SK-N-SH (cell line): ENCODE measurements around the gene LSM14A. TPM values are rescaled to one million over a fixed set of nuclear protein-coding genes. Genes with fewer than 3 reads are reported as not detected.

ENCODE experiments used
- CTCF ChIA-PET: fragments of 300-600, 350-600 bp; formaldehyde crosslinking; extraction: SDS; loops from one replicate; lab custom pipeline; 2021; lab: Yijun Ruan, JAX
- POLR2A ChIA-PET: fragments of 350-600 bp; sonication (Branson Sonifier 250); formaldehyde crosslinking; extraction: SDS; loops from one replicate; lab custom pipeline; 2020; ENCODE audit warnings: antibody characterized with exemption, inconsistent platforms; lab: Yijun Ruan, JAX
- DNase-seq: peaks from one replicate; pipeline ENCODE4 v3.0.0; 2012
- H2AFZ ChIP-seq: fragments of 200-600 bp; sonication (generic); 2 replicates; pipeline ENCODE4 v1.8.1; 2016; ENCODE audit warnings: antibody characterized with exemption, mild to moderate bottlenecking, low read depth
- H3F3A ChIP-seq: fragments of 200-600 bp; sonication (generic); replicated peaks from 2 replicates; pipeline ENCODE3; 2016; ENCODE audit warnings: antibody characterized with exemption, mild to moderate bottlenecking; ENCODE audit not compliant: insufficient read depth
- H3K27ac ChIP-seq, 2 experiments: fragments of 200-500 bp in 1 of 2; fragments of 200-600 bp in 1 of 2; sonication (Bioruptor generic) in 1 of 2; sonication (generic), shearing (Covaris generic) in 1 of 2; 2 replicates each; pipeline versions ENCODE4 v1.5.1 to v1.6.1; 2014 to 2016; ENCODE audit warnings: low read depth in 2 of 2, inconsistent platforms in 1 of 2, low read length in 1 of 2, mild to moderate bottlenecking in 1 of 2, mixed read lengths in 1 of 2
- H3K27me3 ChIP-seq: fragments of 200-600 bp; sonication (generic), shearing (Covaris generic); 2 replicates; pipeline ENCODE4 v1.6.1; 2016; ENCODE audit warnings: mixed run types; ENCODE audit not compliant: insufficient read depth
- H3K36me3 ChIP-seq, 2 experiments: fragments of 200-500 bp in 1 of 2; fragments of 200-600 bp in 1 of 2; sonication (Bioruptor generic) in 1 of 2; sonication (generic) in 1 of 2; replicated peaks in 1 of 2; 2 replicates each; pipeline versions ENCODE3 to v1.5.1; 2014 to 2016; ENCODE audit warnings: low read length in 1 of 2, mild to moderate bottlenecking in 1 of 2; ENCODE audit not compliant: insufficient read depth in 2 of 2, control insufficient read depth in 1 of 2
- H3K4me1 ChIP-seq, 2 experiments: fragments of 200-500 bp in 1 of 2; fragments of 200-600 bp in 1 of 2; sonication (Bioruptor generic) in 1 of 2; sonication (generic), shearing (Covaris generic) in 1 of 2; 2 replicates each; pipeline versions ENCODE4 v1.5.1 to v1.6.1; 2014 to 2016; ENCODE audit warnings: low read depth in 1 of 2, low read length in 1 of 2, mixed run types in 1 of 2; ENCODE audit not compliant: insufficient read depth in 2 of 2, control insufficient read depth in 1 of 2
- H3K4me2 ChIP-seq: fragments of 200-600 bp; sonication (generic), shearing (Covaris generic); 2 replicates; pipeline ENCODE4 v1.6.1; 2017; ENCODE audit warnings: mixed run types
- H3K4me3 ChIP-seq, 2 experiments: fragments of 200-500 bp in 1 of 2; fragments of 200-600 bp in 1 of 2; sonication (Bioruptor generic) in 1 of 2; sonication (generic), shearing (Covaris generic) in 1 of 2; 2 replicates each; pipeline versions ENCODE4 v1.5.1 to v1.8.1; 2014 to 2016; ENCODE audit warnings: low read depth in 2 of 2, inconsistent platforms in 1 of 2, low read length in 1 of 2, mild to moderate bottlenecking in 1 of 2, mixed read lengths in 1 of 2, moderate library complexity in 1 of 2
- H3K79me2 ChIP-seq: fragments of 200-600 bp; sonication (generic); 2 replicates; pipeline ENCODE4 v1.8.1; 2017; ENCODE audit warnings: mild to moderate bottlenecking; ENCODE audit not compliant: insufficient read depth
- H3K9ac ChIP-seq: fragments of 200-600 bp; sonication (generic); 2 replicates; pipeline ENCODE4 v1.6.1; 2017; ENCODE audit warnings: mixed run types
- H3K9me2 ChIP-seq: fragments of 200-600 bp; sonication (generic); 2 replicates; pipeline ENCODE4 v1.6.1; 2017; ENCODE audit warnings: mixed run types
- H3K9me3 ChIP-seq: fragments of 200-600 bp; sonication (generic); 2 replicates; pipeline ENCODE4 v1.6.1; 2017; ENCODE audit warnings: mixed run types, mild to moderate bottlenecking, moderate library complexity
- H4K20me1 ChIP-seq: fragments of 200-600 bp; sonication (generic); 2 replicates; pipeline ENCODE4 v1.6.1; 2017; ENCODE audit warnings: mild to moderate bottlenecking, mixed run types; ENCODE audit not compliant: insufficient read depth
- CHD2 ChIP-seq: fragments of 150-350 bp; IDR thresholded peaks from 2 replicates; pipeline ENCODE4 v1.6.1; 2018; ENCODE audit warnings: low read length; ENCODE audit not compliant: partially characterized antibody
- FOSL2 ChIP-seq: IDR thresholded peaks from 2 replicates; pipeline ENCODE4 v1.4.0; 2012; ENCODE audit warnings: low read depth, mild to moderate bottlenecking, moderate library complexity, borderline replicate concordance
- FOXM1 ChIP-seq: IDR thresholded peaks from 2 replicates; pipeline ENCODE4 v1.4.0; 2012; ENCODE audit warnings: low read depth, mild to moderate bottlenecking
- GABPA ChIP-seq: IDR thresholded peaks from 2 replicates; pipeline ENCODE4 v1.4.0; 2012; ENCODE audit warnings: low read depth, mild to moderate bottlenecking
- GATA2 ChIP-seq: sonication (generic); formaldehyde crosslinking; IDR thresholded peaks from 2 replicates; pipeline ENCODE4 v1.5.0; 2020; ENCODE audit warnings: mild to moderate bottlenecking, missing genetic modification reagents
- MEF2A ChIP-seq: IDR thresholded peaks from 2 replicates; pipeline ENCODE4 v1.4.0; 2012; ENCODE audit warnings: low read depth, borderline replicate concordance
- MXI1 ChIP-seq: IDR thresholded peaks from 2 replicates; pipeline ENCODE4 v1.6.1; 2012; ENCODE audit warnings: mild to moderate bottlenecking, low read depth, low read length, improper control_type of control experiment
- NFIC ChIP-seq: IDR thresholded peaks from 2 replicates; pipeline ENCODE4 v1.4.0; 2012; ENCODE audit warnings: borderline replicate concordance
- NRF1 ChIP-seq: IDR thresholded peaks from 2 replicates; pipeline ENCODE4 v1.6.1; 2012; ENCODE audit warnings: low read depth, mild to moderate bottlenecking, low read length
- RAD21 ChIP-seq: IDR thresholded peaks from 2 replicates; pipeline ENCODE4 v1.6.1; 2012; ENCODE audit warnings: mild to moderate bottlenecking, low read length
- RXRA ChIP-seq: IDR thresholded peaks from 2 replicates; pipeline ENCODE4 v1.4.0; 2012; ENCODE audit warnings: low read depth, mild to moderate bottlenecking, borderline replicate concordance
- SIN3A ChIP-seq: IDR thresholded peaks from 2 replicates; pipeline ENCODE4 v1.6.1; 2012; ENCODE audit warnings: low read depth, mild to moderate bottlenecking, low read length, moderate library complexity, borderline replicate concordance
- TAF1 ChIP-seq: IDR thresholded peaks from 2 replicates; pipeline ENCODE4 v1.6.1; 2012; ENCODE audit warnings: low read depth, mild to moderate bottlenecking, low read length, moderate library complexity, borderline replicate concordance
- TEAD4 ChIP-seq: IDR thresholded peaks from 2 replicates; pipeline ENCODE4 v1.4.0; 2012; ENCODE audit warnings: mild to moderate bottlenecking, borderline replicate concordance; ENCODE audit not compliant: insufficient read depth
- WGBS: methylation state at CpG from one replicate; pipeline ENCODE4 v1.1.6; 2017; ENCODE audit warnings: low lambda C conversion rate; 5-methylcytosine and 5-hydroxymethylcytosine counted together
- polyA plus RNA-seq, 3 experiments: library from polyadenylated mRNA; depleted of rRNA; stranded (reverse); fragments of >200 nt; gene quantifications; 2 replicates each; pipeline ENCODE4 v1.2.3, GENCODE V29; 2012
- TF ChIP-seq, protein P1 (sequence below): fragments of 150-350 bp; IDR thresholded peaks from 2 replicates; pipeline ENCODE4 v1.6.1; 2017; ENCODE audit warnings: antibody characterized with exemption, low read length, low read depth, borderline replicate concordance
- TF ChIP-seq, protein P2 (sequence below): IDR thresholded peaks from 2 replicates; pipeline ENCODE4; 2012
- TF ChIP-seq, protein P3 (sequence below): fragments of 200-600 bp; sonication (generic); IDR thresholded peaks from 2 replicates; pipeline ENCODE4 v1.6.1; 2017; ENCODE audit warnings: antibody characterized with exemption, mild to moderate bottlenecking, moderate library complexity
- TF ChIP-seq, protein P4 (sequence below): IDR thresholded peaks from 2 replicates; pipeline ENCODE4 v1.6.1; 2012; ENCODE audit warnings: mild to moderate bottlenecking, low read depth, low read length, moderate library complexity
- TF ChIP-seq, protein P5 (sequence below): IDR thresholded peaks from 2 replicates; pipeline ENCODE4 v1.4.0; 2012; ENCODE audit warnings: low read depth, borderline replicate concordance
- TF ChIP-seq, protein P6 (sequence below): fragments of 150-350 bp; IDR thresholded peaks from 2 replicates; pipeline ENCODE4 v1.6.1; 2016; ENCODE audit warnings: mild to moderate bottlenecking, low read depth, low read length

LSM14A gene
- polyA plus RNA-seq, 1 of the 3 experiments (the other 2 are of a cell fraction): 87.7 TPM

DNA sequence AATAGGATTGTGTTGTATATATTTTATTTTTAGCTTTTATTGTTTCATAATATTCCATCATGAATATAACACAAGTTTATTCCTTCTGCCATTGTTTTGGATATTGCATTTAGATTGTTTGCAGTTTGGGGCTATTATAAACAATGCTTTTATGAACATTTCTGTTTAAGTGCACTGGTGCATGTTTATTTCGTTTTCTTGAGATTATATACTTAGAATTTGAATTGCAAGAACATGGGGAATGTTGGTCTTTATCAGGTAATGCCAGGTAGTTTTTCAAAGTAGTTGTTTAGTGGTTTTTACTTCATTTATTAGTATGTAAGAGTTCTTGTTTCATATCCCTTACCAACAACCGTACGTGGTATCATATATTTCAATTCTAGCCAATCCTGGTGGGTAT, 4.3 kb downstream of the LSM14A start:
- Histone ChIP-seq H4K20me1 (peaks cover 82% of the 10 kb centered on the region), H3K4me2 (peak overlapping the region; percentile 87), H3K27ac (no peak overlapping the region), H3K9ac (no peak overlapping the region), H3K4me1 (peaks cover 15 to 35% of the 10 kb centered on the region in 2 experiments), H3K9me2 (no peaks in the 10 kb centered on the region), H3K36me3 (peaks cover 11 to 36% of the 10 kb centered on the region in 2 experiments), H2AFZ (no peak overlapping the region), H3K4me3 (peak overlapping the region in 1 of 2 experiments; percentile 7; a peak in 1 of 4 replicates), H3K9me3 (no peaks in the 10 kb centered on the region), H3K27me3 (no peaks in the 10 kb centered on the region), H3K79me2 (peaks cover 93% of the 10 kb centered on the region), H3F3A (peaks cover 10% of the 10 kb centered on the region)
- POLR2A ChIA-PET: no interaction called here
- TF ChIP-seq MEF2A (no peak), TEAD4 (no peak), NRF1 (no peak), FOSL2 (no peak), SIN3A (no peak), RAD21 (no peak), GATA2 (CRISPR knock-in tag) (no peak), TAF1 (no peak), NFIC (no peak), GABPA (no peak), FOXM1 (no peak), MXI1 (no peak), RXRA (no peak), CHD2 (no peak)
- TF ChIP-seq, protein P1, sequence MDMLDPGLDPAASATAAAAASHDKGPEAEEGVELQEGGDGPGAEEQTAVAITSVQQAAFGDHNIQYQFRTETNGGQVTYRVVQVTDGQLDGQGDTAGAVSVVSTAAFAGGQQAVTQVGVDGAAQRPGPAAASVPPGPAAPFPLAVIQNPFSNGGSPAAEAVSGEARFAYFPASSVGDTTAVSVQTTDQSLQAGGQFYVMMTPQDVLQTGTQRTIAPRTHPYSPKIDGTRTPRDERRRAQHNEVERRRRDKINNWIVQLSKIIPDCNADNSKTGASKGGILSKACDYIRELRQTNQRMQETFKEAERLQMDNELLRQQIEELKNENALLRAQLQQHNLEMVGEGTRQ: no peak
- TF ChIP-seq, protein P2, sequence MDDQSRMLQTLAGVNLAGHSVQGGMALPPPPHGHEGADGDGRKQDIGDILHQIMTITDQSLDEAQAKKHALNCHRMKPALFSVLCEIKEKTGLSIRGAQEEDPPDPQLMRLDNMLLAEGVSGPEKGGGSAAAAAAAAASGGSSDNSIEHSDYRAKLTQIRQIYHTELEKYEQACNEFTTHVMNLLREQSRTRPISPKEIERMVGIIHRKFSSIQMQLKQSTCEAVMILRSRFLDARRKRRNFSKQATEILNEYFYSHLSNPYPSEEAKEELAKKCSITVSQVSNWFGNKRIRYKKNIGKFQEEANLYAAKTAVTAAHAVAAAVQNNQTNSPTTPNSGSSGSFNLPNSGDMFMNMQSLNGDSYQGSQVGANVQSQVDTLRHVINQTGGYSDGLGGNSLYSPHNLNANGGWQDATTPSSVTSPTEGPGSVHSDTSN: no peak
- TF ChIP-seq, protein P3, sequence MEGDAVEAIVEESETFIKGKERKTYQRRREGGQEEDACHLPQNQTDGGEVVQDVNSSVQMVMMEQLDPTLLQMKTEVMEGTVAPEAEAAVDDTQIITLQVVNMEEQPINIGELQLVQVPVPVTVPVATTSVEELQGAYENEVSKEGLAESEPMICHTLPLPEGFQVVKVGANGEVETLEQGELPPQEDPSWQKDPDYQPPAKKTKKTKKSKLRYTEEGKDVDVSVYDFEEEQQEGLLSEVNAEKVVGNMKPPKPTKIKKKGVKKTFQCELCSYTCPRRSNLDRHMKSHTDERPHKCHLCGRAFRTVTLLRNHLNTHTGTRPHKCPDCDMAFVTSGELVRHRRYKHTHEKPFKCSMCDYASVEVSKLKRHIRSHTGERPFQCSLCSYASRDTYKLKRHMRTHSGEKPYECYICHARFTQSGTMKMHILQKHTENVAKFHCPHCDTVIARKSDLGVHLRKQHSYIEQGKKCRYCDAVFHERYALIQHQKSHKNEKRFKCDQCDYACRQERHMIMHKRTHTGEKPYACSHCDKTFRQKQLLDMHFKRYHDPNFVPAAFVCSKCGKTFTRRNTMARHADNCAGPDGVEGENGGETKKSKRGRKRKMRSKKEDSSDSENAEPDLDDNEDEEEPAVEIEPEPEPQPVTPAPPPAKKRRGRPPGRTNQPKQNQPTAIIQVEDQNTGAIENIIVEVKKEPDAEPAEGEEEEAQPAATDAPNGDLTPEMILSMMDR: no peak
- TF ChIP-seq, protein P4, sequence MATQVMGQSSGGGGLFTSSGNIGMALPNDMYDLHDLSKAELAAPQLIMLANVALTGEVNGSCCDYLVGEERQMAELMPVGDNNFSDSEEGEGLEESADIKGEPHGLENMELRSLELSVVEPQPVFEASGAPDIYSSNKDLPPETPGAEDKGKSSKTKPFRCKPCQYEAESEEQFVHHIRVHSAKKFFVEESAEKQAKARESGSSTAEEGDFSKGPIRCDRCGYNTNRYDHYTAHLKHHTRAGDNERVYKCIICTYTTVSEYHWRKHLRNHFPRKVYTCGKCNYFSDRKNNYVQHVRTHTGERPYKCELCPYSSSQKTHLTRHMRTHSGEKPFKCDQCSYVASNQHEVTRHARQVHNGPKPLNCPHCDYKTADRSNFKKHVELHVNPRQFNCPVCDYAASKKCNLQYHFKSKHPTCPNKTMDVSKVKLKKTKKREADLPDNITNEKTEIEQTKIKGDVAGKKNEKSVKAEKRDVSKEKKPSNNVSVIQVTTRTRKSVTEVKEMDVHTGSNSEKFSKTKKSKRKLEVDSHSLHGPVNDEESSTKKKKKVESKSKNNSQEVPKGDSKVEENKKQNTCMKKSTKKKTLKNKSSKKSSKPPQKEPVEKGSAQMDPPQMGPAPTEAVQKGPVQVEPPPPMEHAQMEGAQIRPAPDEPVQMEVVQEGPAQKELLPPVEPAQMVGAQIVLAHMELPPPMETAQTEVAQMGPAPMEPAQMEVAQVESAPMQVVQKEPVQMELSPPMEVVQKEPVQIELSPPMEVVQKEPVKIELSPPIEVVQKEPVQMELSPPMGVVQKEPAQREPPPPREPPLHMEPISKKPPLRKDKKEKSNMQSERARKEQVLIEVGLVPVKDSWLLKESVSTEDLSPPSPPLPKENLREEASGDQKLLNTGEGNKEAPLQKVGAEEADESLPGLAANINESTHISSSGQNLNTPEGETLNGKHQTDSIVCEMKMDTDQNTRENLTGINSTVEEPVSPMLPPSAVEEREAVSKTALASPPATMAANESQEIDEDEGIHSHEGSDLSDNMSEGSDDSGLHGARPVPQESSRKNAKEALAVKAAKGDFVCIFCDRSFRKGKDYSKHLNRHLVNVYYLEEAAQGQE: no peak
- TF ChIP-seq, protein P5, sequence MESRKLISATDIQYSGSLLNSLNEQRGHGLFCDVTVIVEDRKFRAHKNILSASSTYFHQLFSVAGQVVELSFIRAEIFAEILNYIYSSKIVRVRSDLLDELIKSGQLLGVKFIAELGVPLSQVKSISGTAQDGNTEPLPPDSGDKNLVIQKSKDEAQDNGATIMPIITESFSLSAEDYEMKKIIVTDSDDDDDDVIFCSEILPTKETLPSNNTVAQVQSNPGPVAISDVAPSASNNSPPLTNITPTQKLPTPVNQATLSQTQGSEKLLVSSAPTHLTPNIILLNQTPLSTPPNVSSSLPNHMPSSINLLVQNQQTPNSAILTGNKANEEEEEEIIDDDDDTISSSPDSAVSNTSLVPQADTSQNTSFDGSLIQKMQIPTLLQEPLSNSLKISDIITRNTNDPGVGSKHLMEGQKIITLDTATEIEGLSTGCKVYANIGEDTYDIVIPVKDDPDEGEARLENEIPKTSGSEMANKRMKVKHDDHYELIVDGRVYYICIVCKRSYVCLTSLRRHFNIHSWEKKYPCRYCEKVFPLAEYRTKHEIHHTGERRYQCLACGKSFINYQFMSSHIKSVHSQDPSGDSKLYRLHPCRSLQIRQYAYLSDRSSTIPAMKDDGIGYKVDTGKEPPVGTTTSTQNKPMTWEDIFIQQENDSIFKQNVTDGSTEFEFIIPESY: no peak
- TF ChIP-seq, protein P6, sequence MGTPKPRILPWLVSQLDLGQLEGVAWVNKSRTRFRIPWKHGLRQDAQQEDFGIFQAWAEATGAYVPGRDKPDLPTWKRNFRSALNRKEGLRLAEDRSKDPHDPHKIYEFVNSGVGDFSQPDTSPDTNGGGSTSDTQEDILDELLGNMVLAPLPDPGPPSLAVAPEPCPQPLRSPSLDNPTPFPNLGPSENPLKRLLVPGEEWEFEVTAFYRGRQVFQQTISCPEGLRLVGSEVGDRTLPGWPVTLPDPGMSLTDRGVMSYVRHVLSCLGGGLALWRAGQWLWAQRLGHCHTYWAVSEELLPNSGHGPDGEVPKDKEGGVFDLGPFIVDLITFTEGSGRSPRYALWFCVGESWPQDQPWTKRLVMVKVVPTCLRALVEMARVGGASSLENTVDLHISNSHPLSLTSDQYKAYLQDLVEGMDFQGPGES: no peak
- CTCF ChIA-PET: no interaction called here
- no peak for DNase-seq
- 87% methylated on average over 3 of the region's 3 CpGs for WGBS
